Activated CD4-positive, CD25-positive, alpha-beta regulatory T cell (primary cell): ENCODE results near the gene NMD3.
A peak's percentile ranks its signal among the peaks of the same experiment; 100 is the strongest.
"Not testable (repeated sequence)": the region's sequence is repeated elsewhere in the genome, so short reads cannot be mapped to it uniquely, and the experiment has no call there.

Experiments
- DNase-seq, 4 experiments: peaks; one replicate each; lab custom pipeline; 2025; lab: John Stamatoyannopoulos, UW

The NMD3 gene

GRCh38 chr3:161220850-161221753 is at the start of gene NMD3:
TSS of gene NMD3 (plus strand) at chr3:161221311. CDS start at chr3:161222014, 703 bp downstream.
- DNase-seq, result peak; percentile 76 to 88 (median 80)

- DNase-seq, result no peak
Observed at GRCh38 chr3:161171639-161172552, 49.2 kb upstream of the NMD3 start.

DNA sequence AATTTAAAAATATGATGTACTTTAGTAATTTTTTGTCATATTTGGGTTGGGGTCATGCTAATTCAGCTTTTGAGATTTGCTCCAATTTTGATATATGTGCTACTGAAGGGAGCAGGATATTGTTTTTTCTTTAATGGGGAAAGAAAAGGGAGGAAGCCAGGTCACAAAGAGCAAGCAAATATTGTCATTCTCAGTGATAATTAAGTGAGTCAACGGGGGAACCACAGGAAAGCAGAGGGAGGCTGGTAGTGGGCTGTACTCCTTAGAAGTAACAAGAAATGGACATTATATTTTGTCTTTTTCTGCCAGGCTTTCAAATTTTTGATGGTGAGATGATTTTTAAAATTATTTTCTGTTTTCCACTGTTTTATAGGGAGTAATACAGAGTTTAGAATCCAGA is 45.6 kb upstream of the NMD3 start:
- no peak for DNase-seq

DNA sequence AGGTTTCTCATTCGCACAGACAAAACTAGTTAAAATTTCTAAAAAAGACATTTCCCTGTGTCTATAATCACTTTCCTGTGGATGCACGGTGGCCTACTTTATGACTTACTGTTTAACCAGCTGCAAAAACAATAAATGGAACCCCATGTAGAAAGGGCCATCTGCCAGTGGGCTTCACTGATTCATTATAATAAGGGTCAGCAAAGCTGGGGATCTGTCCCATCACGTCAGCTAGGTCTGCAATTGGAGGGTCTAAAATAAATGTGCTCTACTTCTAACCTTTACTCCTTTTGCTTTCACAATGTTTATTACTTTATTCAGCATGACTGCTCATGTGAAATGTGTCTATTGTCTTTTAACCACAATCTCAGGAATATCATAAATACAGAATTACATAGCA is 43.1 kb upstream of the NMD3 start:
- no peak for DNase-seq

- not testable (repeated sequence) for DNase-seq
Observed at GRCh38 chr3:161181371-161181770, 39.7 kb upstream of the NMD3 start.

GRCh38 chr3:161187046-161187445 is 34.1 kb upstream of the NMD3 start:
- DNase-seq, result no peak

DNA sequence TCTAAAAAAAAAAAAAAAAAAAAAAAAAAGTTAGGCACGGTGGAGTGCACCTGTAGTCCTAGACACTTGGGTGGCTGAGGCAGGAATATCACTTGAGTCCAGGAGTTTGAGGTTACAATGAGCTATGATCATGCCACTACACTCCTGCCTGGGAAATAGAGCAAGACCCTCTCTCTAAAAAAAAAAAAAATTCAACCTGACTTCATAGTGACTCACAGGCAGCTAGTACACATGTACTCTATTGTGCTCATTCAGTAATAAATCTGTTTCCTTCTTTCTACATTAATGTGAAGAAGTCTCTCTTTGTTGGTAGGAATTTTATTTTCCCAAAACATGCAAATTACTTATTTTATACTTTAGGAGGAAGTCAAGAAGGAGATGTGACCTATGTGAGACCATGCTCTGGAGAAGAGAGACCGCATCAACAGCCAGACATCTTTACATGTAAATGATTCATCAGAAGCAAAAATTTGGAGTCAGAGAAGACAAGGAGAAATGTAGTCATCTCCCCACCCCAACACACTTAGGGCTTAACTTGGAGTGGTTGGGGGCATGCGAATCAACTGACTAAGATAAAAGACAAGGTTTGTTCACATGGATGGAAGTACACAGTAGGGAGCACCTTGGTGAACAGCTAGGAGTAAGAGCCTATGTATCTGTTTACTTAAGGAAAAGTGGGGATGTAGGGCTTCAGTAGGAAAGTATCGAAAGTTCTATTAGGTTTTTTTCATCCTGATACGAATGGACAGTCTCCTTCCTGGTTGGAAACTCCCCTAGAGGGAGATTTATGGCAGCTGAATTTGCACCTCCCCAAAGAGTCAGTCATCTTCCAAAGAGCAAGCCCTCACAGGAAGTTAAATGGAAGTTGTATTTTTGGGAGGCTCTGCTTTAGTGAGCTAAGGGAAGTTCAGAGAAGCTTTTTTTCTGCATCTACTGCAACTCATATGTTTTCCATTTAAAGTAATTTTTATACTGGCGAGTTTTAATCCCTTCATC is 23.0 kb upstream of the NMD3 start:
- DNase-seq, result no peak

- DNase-seq, result no peak
Observed at GRCh38 chr3:161199926-161200325, 21.2 kb upstream of the NMD3 start.

GRCh38 chr3:161203485-161204098 is 17.5 kb upstream of the NMD3 start:
- DNase-seq, result no peak

DNA sequence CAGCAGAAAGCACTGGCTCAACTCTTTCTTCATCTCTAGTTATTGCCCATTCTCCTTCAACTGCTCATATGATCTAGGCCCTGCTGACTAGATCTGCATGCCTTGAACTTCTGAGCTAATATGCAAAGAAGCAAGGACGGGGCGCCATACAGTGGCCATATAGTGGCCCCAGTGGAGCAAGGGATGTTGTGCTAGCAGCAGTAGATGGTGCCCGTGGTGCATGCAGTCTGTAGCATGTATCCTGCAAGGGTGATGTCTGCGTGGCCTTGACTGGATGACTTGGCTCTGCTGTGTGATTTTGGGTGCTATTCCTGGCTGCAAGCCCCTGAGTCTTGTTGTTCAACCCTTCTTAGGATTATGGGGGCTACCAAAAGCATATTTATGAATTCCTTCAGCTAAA is 12.2 kb upstream of the NMD3 start:
- no peak for DNase-seq

- no peak for DNase-seq
Observed at GRCh38 chr3:161212171-161212771, 8.8 kb upstream of the NMD3 start.

- no peak for DNase-seq
Observed at GRCh38 chr3:161212906-161213305, 8.2 kb upstream of the NMD3 start.

- DNase-seq, result no peak
Observed at GRCh38 chr3:161213644-161214043, 7.5 kb upstream of the NMD3 start.

GRCh38 chr3:161215185-161215584 is 5.9 kb upstream of the NMD3 start:
- no peak for DNase-seq

DNA sequence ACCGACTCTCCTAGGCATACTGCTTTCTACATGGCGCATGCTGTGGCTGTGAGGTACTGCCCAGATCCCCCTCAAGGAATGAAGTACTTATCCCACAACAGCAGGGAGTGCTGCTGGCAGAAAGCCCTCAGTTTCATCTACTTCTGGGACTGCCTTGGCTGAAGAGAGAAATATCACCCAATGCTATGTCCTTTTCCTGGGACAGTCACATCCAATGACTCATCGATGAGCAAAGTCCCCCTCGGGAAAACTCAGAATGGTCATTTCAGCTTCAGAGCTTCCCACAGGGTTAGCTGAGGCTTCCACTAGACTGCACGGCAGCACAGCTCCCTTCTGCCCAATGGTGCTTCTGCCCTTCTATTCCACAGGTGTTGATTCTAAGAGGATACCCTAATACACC is 3.6 kb upstream of the NMD3 start:
- DNase-seq, result no peak

DNA sequence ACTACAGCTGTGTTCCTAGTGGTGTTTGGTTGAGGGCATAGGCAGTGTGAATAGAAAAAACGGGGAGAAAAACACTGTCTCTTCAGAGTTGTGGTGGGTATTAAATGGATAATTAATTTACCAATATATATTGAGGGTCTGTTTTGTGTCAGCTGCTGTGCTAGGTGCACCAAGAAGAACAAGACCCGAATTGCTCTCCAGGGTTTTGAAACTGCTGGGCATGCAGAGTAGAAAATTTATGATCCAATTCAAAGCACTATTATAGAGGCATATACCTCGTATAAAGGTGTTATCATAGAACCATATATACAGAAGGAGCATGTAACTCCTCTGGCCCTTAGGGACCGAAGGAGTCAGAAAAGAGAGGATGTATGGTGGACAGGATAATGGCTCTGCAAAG is 1.6 kb upstream of the NMD3 start:
- DNase-seq, result no peak

DNA sequence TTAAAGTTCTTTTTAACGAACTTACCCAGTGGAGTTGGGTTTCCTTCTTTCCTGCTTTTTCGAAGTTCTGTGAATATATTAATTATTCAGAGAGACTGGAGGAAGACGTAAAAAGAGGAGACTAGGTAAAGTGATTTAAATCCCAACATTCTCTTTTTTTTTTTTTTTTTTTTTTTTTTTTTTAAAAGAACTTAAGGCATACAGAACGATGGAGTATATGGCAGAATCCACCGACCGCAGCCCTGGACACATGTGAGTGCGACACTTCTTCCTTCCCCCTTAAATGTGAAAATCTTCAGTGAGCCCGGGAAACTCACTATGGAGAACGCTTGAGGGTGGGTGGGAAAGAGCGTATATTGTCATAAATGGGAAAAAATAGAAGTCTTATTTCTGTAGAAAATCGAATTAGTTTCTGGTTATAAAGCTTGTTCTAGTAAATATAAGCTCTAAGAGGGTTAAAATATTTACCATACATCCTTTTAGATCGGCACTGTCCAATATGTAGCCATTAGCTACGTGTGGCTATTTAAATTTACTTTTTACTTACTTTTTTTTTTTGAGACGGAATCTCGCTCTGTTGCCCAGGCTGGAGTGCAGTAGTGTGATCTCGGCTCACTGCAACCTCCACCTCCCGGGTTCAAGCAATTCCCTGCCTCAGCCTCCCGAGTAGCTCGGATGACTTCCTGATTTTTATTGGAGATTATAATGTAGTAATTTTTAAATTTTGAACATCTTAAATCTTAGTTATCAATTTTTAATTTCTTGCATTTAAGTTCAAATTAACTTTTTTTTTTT is 892 bp downstream of the NMD3 start:
- DNase-seq, result no peak

DNA sequence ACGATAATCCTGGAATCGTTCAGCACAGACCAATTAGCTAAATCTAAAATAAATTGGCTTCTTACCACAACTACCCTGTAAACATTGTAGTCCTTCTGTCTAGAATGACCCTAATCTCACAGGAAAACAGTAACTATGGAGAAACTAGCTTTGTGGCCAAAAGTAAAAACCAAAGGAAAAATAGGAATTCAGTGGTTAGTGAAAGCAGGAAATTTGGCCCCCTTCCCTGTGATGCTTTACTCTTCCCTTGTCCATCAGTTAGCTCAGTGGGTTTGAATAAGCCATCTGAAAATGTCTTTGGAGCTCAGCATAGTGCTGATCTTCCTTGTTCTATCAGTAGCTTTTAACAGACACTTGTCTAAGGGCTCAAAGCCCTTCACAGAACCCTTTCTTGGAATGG is 1.6 kb downstream of the NMD3 start:
- no peak for DNase-seq

DNA sequence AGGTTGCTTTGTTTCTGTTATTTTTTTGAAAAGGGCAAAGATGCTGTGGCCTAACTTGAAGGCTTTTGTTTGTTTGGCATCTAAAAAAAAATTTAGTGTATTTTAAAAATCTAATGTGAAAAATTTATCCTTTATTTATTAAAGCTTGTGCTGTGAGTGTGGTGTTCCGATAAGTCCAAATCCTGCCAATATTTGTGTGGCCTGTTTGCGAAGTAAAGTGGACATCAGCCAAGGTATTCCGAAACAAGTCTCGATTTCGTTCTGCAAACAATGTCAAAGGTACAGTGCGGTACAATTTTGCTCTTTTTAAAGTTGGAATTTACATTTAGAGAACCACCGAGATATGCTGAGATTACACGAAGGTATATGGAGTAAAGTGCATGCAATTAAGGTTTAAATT is 3.7 kb downstream of the NMD3 start:
- DNase-seq, result no peak

- no peak for DNase-seq
Observed at GRCh38 chr3:161230621-161231171, 9.6 kb downstream of the NMD3 start.
